Measurements from ENCODE around the gene ARSG.
"Not testable (repeated sequence)": the region's sequence is repeated elsewhere in the genome, so short reads cannot be mapped to it uniquely, and the experiment has no call there.

The ARSG gene

GRCh38 chr17:68308486-68308885 is 17.2 kb downstream of the ARSG start:
- DNase-seq: not testable (repeated sequence)

- DNase-seq: not testable (repeated sequence)
Measured at GRCh38 chr17:68309066-68309670, 17.9 kb downstream of the ARSG start.

GRCh38 chr17:68310152-68310551 is 18.9 kb downstream of the ARSG start:
- DNase-seq: no peak

GRCh38 chr17:68314916-68315535 is 23.7 kb downstream of the ARSG start:
- DNase-seq: no peak

- DNase-seq: no peak
Measured at GRCh38 chr17:68315930-68316329, 24.6 kb downstream of the ARSG start.

GRCh38 chr17:68317458-68317857 is 26.2 kb downstream of the ARSG start:
- DNase-seq: no peak

GRCh38 chr17:68318103-68318991 is 27.1 kb downstream of the ARSG start:
- peak; percentile 92 for DNase-seq

- peak; percentile 64 for DNase-seq
Measured at GRCh38 chr17:68319410-68320162, 28.3 kb downstream of the ARSG start.

GRCh38 chr17:68320311-68320865 is 29.1 kb downstream of the ARSG start:
- peak; percentile 37 for DNase-seq

- peak; percentile 4 for DNase-seq
Measured at GRCh38 chr17:68320943-68321555, 29.8 kb downstream of the ARSG start.

GRCh38 chr17:68321556-68321954 is 30.3 kb downstream of the ARSG start:
- DNase-seq: no peak

GRCh38 chr17:68322630-68323029 is 31.3 kb downstream of the ARSG start:
- DNase-seq: no peak

GRCh38 chr17:68324114-68324513 is 32.8 kb downstream of the ARSG start:
- DNase-seq: no peak

GRCh38 chr17:68324654-68325336 is 33.5 kb downstream of the ARSG start:
- DNase-seq: no peak

GRCh38 chr17:68325961-68326360 is 34.7 kb downstream of the ARSG start:
- DNase-seq: no peak

- no peak for DNase-seq
Measured at GRCh38 chr17:68326681-68327080, 35.4 kb downstream of the ARSG start.

- no peak for DNase-seq
Measured at GRCh38 chr17:68327823-68328557, 36.7 kb downstream of the ARSG start.

GRCh38 chr17:68328676-68329075 is 37.4 kb downstream of the ARSG start:
- peak; percentile 24 for DNase-seq

GRCh38 chr17:68329331-68329730 is 38.0 kb downstream of the ARSG start:
- no peak for DNase-seq

GRCh38 chr17:68331932-68332331 is 40.6 kb downstream of the ARSG start:
- peak; percentile 33 for DNase-seq

- DNase-seq: no peak
Measured at GRCh38 chr17:68334393-68334792, 43.1 kb downstream of the ARSG start.

All from eye (tissue), 1 donor.